HEK293T (cell line): Measurements from ENCODE around the gene BCCIP.

Source experiments
- BHLHE40 ChIP-seq: fragments of 450-650 bp; IDR thresholded peaks from 2 replicates; pipeline ENCODE4 v1.6.1; 2016; ENCODE audit warnings: mild to moderate bottlenecking, moderate library complexity, borderline replicate concordance
- SP1 ChIP-seq: fragments of 450-650 bp; IDR thresholded peaks from 2 replicates; pipeline ENCODE4 v1.6.1; 2017
- ZNF384 ChIP-seq: fragments of 450-650 bp; IDR thresholded peaks from 2 replicates; pipeline ENCODE4 v1.6.1; 2016

DNA sequence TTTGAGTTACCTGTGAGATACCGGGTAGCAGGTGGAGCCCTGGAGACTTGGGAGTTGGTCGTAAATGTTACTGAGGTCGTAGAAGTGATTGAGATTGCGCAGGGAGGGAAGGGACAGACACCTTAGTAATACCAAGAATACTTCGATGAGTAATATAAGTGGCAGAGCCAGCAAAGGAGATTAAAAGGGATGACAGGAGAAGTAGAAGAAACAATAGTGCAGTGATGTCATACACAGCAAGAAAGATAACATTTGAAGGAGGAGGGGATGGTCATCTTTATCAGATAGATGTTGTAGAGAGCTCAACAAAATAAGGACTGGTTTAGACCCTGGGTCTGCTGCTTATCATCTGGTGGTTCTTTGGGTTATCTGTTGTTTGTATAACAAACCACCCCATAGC is 5.0 kb downstream of the BCCIP start:
- TF ChIP-seq BHLHE40 (no peak), ZNF384 (no peak), SP1 (no peak)
